C4-2B (cell line): ENCODE results near the gene STAC2.

Experiments used
- ZFX ChIP-seq: fragments of 450-650 bp; IDR thresholded peaks from 2 replicates; pipeline ENCODE4 v1.6.1; 2017
- TF ChIP-seq, protein P1 (sequence below): fragments of 450-650 bp; conservative IDR thresholded peaks from 2 replicates; pipeline ENCODE4 v1.5.1; 2017; ENCODE audit warnings: mild to moderate bottlenecking

DNA sequence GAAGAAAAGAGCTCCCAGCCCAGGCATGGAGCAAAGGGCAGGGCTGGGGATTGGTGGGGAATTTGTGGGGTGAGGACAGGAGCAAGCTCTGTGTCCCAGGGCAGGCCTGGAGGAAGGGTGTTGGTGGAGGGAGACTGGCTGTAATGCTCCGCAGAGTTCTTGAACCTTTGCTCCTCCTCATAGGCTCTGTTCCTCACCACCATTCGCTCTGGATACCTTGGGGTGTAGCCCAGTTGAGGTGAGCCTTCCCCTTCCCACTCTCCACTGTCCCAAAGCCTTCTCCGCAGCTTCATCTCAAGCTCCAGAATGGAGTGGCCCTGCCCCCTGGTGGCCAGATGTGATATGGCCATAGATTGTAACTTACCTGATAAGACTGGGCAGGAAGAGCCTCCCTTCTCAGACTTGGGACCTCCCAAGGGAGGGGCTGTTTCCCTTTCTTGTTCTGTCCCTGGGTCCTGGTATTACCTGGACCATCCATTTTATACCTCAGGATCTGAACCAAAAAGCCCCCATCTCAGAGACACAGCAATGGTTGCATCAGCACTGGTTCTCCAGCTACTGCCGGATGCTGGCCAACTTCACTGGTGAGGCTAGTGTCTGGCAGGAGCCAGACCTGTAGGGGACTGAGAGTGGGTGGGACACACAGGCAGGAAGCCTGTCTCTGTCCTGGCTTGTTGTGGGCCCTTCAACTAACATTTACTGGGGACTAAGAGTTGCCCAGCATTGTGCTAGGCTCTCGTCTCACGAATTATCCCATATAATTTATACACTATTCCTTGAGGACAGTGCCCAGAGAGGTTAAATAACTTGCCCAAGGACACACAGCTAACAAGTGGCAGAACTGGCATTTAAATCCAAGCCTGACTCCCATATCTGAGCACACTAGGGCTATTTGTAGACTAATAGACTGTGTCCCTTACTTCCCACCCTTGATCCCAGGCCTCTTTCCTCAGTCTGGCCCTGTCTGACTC is 19.1 kb upstream of the STAC2 start:
- TF ChIP-seq, protein P1, sequence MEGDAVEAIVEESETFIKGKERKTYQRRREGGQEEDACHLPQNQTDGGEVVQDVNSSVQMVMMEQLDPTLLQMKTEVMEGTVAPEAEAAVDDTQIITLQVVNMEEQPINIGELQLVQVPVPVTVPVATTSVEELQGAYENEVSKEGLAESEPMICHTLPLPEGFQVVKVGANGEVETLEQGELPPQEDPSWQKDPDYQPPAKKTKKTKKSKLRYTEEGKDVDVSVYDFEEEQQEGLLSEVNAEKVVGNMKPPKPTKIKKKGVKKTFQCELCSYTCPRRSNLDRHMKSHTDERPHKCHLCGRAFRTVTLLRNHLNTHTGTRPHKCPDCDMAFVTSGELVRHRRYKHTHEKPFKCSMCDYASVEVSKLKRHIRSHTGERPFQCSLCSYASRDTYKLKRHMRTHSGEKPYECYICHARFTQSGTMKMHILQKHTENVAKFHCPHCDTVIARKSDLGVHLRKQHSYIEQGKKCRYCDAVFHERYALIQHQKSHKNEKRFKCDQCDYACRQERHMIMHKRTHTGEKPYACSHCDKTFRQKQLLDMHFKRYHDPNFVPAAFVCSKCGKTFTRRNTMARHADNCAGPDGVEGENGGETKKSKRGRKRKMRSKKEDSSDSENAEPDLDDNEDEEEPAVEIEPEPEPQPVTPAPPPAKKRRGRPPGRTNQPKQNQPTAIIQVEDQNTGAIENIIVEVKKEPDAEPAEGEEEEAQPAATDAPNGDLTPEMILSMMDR = peak; percentile 96
- no peak for TF ChIP-seq ZFX
